ENCODE results near the gene CLINT1.
"Not testable (repeated sequence)": the region's sequence is repeated elsewhere in the genome, so short reads cannot be mapped to it uniquely, and the experiment has no call there.

The CLINT1 gene

GRCh38 chr5:157860898-157861890 is 2.2 kb upstream of the CLINT1 start:
- DNase-seq, result no peak

- no peak for DNase-seq
Measured at GRCh38 chr5:157859227-157859575, 256 bp upstream of the CLINT1 start.

GRCh38 chr5:157857816-157858526 is 974 bp downstream of the CLINT1 start:
- no peak for DNase-seq

- DNase-seq, result no peak
Measured at GRCh38 chr5:157855404-157855994, 3.4 kb downstream of the CLINT1 start.

DNA sequence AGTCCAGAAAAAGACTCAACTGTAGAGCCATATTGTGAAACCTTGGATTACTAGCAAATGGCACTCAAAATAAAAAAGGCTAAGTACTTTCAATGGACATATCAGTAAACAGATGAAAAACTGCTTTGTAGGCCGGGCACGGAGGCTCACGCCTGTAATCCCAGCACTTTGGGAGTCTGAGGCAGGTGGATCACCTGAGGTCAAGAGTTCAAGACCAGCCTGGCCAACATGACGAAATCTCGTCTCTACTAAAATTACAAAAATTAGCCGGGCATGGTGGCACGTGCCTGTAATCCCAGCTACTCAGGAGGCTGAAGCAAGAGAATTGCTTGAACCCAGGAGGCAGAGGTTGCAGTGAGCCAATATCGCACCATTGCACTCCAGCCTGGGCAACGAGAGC is 5.6 kb downstream of the CLINT1 start:
- not testable (repeated sequence) for DNase-seq

DNA sequence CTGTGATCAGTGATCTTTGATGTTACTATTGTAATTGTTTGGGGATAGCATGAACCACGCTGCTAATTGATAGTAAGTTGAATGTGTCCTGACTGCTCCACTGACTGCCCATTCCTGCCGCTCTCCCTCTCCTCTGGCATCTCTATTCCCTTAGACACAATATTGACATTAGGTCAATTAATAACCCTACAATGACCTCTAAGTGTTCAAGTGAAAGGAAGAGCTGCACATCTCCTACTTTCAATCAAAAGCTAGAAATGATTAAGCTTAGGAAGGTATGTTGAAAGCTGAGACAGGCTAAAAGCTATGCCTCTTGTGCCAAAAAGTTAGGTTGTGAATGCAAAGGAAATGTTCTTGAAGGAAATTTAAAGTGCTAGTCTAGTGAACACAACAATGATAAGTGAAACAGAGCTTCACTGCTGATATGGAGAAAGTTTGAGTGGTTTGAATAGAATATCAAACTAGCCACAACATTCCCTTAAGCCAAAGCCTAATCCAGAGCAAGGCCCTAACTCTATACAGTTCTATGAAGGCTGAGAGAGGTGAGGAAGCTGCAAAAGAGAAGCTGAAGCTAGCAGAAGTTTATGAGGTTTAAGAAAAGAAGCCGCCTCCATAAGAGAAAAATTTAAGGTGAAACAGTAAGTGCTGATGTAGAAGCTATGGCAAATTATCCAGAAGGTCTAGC is 12.9 kb downstream of the CLINT1 start:
- DNase-seq, result no peak

- no peak for DNase-seq
Measured at GRCh38 chr5:157842787-157843186, 16.2 kb downstream of the CLINT1 start.

GRCh38 chr5:157842185-157842584 is 16.8 kb downstream of the CLINT1 start:
- DNase-seq, result no peak

DNA sequence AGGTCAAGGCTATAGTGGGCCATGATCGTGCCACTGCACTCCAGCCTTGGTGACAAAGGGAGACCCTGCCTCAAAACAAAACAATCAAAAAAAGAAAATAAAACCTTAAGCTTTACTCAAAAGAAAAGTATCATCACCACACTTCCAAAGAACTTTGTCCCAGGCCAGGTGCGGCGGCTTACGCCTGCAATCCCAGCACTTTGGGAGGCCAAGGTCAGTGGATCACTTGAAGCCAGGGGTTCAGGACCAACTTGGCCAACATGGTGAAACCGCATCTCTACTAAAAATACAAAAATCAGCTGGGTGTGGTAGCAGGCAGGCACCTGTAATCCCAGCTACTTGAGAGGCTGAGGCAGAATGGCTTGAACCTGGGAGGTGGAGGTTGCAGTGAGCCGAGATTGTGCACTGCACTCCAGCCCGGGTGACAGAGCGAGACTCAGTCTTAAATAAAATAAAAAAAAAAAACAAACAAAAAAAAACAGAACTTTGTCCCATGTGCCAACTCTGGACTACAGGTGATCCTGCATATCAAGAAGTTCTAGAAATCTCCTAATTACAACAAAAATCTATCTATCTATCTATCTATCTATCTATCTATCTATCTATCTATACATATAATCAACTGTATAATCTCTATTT is 19.7 kb downstream of the CLINT1 start:
- no peak for DNase-seq

- no peak for DNase-seq
Measured at GRCh38 chr5:157836121-157836753, 22.7 kb downstream of the CLINT1 start.

GRCh38 chr5:157835041-157835440 is 23.9 kb downstream of the CLINT1 start:
- DNase-seq, result no peak

GRCh38 chr5:157828944-157829639 is 29.9 kb downstream of the CLINT1 start:
- no peak for DNase-seq

DNA sequence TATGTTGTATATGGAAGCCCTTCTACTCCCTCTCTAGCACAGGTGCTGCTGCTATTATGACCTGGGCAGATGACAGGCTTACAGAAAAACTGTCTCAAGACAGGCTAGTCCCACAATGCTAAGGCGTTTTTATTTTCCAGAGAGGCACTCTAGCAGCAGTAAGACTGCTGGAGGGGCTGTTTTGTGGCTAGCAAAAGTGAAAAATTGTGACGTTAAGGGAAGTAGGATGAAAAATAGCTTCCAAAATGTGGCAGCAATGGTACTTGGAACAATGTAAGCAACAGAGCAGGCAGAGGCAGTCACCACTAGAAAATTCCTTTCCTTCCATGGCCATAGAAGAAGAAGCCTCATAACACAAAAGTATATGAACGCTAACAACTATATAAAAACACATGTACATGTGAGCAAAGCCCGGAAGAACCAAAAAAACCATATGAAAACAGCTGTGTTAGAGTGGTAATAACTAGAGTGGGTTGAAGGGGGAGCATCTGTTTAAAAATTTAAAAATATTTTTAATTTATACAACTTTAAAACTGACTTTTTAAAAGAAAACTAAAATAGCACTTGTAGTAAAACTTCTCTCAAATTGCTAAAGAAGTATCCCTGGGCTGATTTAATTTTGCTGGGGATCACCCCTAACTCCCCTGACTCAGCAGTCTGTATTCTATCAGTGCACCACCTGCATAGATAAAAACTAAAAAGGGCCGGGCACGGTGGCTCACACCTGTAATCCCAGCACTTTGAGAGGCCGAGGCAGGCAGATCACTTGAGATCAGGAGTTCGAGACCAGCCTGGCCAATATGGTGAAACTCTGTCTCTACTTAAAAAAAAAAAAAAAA is 30.6 kb downstream of the CLINT1 start:
- DNase-seq, result no peak

DNA sequence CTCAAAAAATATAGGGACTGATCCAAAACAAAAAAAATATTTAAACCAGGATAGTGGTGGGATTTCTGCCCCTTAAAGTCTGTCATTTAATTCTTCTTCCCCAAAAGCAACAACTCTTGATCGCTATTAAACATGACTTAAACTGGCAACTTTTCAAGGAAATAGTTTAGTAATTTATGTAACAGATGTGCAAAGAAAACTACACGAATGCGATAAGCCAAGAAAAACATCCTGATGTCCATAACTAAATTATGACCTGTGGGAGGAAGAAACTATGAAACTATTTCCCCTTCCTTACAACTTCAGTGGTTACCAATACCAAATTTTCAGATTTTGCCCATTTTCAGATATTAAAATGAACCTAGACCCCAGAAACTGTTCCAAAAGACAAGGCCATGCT is 31.5 kb downstream of the CLINT1 start:
- DNase-seq, result no peak

DNA sequence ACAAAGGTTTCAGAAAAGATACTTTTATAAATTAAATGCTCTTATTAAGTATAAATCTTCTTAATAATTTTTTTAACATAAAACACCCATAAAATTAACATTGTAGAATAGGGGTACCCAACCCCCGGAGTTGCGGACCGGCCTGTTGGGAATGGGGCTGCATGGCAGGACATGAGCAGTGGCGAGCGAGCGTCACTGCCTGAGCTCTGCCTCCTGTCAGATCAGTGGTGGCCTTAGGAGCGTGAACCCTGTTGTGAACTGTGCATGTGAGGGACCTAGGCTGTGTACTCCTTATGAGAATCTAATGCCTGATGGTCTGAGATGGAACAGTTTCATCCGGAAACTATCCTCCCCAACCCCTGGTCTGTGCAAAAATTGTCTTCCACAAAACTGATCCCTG is 35.3 kb downstream of the CLINT1 start:
- DNase-seq, result no peak

DNA sequence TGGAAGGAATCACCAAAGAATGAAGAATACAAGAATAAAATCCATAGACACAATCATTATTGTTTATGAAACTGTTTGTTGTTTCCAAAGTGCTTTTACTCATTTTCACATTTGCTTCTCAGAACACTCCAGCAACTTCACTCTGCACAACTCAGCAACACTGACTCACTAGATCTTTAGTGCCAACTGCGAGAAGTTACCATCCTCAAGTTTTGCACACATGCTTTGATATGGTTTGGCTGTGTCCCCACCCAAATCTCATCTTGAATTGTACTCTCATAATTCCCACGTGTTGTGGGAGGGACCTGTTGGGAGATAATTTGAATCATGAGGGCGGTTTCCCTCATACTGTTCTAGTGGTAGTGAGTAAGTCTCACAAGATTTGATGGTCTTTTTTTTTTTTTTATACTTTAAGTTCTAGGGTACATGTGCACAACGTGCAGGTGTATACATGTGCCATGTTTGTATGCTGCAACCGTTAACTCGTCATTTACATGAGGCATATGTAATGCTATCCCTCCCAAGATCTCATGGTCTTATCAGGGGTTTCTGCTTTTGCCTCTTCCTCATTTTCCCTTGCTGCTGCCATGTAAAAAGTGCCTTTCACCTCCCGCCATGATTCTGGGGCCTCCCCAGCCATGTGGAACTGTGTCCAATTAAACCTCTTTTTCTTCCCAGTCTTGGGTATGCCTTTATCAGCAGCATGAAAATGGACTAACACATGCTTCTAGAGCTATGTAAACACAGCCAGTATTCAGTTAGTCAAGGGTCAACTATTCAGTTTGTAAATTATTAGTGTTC is 36.9 kb downstream of the CLINT1 start:
- no peak for DNase-seq

- DNase-seq, result no peak
Measured at GRCh38 chr5:157821405-157821804, 37.5 kb downstream of the CLINT1 start.

DNA sequence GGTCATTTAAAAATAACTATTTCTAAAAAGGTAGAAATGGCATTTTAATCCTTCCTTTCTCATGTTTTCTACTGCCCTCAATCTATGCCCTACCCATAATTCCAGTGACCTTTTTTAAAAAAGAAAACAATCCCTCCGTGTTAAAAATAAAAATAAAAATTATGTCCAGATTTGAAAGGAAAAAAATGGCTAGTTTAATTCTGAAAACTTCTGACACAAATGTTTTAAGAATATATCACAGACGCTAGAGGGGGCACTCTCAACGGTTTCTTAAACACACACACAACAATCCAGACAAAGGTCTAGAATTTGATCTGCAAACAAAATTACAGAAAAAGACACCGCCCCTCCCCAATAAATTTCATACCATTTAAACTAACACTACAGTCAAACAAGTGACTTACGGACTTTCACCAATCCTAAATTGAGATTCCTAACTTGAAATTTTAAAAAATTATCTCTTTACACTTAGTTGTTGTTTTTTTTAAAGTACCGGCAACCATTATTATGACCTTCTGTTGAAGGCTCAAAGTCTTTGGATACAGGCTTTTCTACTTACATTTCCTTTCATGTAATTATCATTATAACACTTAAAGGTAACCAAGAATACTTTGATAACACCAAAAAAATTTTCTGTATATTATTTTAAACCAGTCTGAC is 38.2 kb downstream of the CLINT1 start:
- DNase-seq, result peak; percentile 7

DNA sequence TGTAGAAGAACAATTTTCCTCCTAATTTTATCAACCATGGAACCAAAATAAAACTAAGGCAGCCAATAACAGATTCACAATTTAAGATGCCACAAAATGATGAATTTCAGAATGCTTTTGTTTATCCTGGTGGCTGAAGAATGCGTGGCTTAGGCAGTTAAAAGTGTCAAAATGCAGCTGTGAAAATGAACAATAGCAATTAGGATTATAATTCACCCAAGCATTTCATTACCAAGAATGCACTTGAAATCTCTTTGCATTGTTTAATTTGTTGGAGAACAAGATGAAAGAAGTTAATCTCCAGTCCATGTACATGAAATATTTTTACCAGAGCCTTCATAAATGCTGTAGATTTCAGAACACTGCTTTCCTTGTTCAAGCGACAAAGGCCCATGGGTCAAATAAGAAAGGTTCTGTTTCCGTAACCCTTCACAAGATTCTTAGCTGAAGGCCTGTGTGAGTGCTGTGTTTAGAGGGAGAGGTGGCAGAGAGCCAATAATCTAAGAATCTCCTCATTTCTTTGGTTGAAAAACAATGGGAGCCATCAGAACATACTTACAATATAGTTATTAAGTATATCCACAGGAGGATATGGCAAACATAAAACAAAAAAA is 39.3 kb downstream of the CLINT1 start:
- no peak for DNase-seq

Data from NCI-H1048 (cell line).